A172 (cell line): ENCODE results near the gene TSGA10. TPM values are rescaled to one million over a fixed set of nuclear protein-coding genes. Genes with fewer than 3 reads are reported as not detected.
"Not testable (repeated sequence)": the region's sequence is repeated elsewhere in the genome, so short reads cannot be mapped to it uniquely, and the experiment has no call there.

Experiments used
- DNase-seq: peaks from one replicate; pipeline ENCODE4 v3.0.0-alpha.2; 2015; ENCODE audit warnings: low spot score
- total RNA-seq: library from RNA; depleted of rRNA; stranded (reverse); fragments of >200 nt; shearing (Covaris generic); gene quantifications from 2 replicates; pipeline ENCODE4 v1.2.3, GENCODE V29; 2014

Gene TSGA10
- total RNA-seq, 1 experiment from 2014 or later: 4.0 TPM

GRCh38 chr2:99067871-99068625, 86.7 kb downstream of the TSGA10 start:
- no peak for DNase-seq

DNA sequence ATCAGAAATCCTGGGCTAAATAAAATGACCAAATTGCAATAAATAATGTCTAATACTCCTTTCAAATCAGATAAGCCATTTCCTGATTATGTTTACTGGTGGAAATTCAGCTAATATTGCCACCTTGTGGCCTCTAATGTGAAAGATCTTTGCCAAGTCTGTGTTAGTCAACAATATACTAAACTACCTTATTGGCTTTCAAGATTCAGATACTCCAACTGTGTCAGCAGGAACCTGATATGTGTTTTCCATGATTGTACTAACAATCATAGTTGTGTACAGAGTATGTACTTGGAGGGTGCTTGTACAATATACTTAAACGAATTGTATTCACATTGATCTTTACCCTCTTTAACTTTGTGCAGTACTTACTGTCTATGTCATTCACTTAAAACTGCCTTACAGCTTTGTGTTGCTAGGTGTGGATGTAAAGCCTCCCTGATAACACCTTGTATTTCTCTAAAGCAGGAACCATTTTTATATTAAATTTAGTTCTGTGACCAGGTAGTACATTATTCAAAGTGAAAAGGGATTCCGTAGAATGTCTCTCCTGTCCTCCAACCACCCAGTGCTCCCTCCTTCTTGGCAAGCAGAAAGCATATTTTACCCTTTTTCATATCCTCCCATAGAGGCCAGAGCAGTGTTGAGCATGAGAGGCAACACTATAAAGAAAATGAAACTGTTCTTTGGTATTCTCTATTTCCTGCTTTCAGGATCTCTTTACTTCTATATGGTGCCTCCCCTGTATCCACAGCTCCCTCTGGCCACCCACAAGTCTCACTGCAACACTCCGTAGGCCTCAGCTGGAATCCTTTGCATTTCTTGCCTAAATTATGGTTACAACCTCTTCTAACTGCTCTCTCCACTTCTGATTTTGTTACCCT, 88.4 kb downstream of the TSGA10 start:
- peak; percentile 74 for DNase-seq

- DNase-seq: not testable (repeated sequence)
Observed at GRCh38 chr2:99049187-99049586, 105.6 kb downstream of the TSGA10 start.

GRCh38 chr2:99040736-99041300, 113.9 kb downstream of the TSGA10 start:
- not testable (repeated sequence) for DNase-seq

DNA sequence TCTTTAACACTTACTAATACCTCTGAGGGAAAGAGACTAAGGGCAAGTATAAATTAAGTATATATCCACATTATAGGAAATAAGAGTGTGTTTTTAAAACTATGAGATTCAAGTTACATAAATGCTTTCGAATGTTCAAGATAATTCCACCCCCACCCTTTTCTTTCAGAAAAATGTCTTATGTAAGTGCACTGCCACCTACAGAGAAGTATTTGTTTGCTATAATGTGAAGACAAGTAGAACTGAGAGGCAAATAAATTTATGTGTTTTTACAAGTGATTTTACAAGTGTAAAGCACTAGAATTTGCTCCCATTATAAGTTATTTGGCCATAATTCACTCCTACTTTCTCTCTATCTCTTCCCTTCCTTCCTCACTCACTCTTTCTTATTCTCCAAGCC, 118.8 kb downstream of the TSGA10 start:
- no peak for DNase-seq

DNA sequence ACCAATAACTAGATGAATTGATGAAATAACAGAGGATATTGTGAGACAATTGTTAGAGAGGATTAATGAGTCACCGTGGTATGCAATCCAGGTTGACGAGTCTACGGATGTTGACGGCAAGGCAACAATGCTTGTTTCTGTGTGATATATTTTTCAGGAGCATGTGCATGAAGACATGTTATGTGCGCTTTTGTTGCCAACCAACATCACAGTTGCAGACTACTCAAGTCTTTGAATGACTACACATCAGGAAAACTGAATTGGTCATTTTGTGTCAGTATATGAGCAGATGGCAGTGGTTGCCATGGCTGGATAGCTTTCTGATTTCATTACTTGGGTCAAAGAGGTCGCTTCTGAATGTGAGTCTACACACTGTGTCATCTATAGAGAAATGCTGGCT, 122.0 kb downstream of the TSGA10 start:
- no peak for DNase-seq

- DNase-seq: no peak
Observed at GRCh38 chr2:99032001-99032400, 122.7 kb downstream of the TSGA10 start.

- DNase-seq: no peak
Observed at GRCh38 chr2:99031481-99031880, 123.3 kb downstream of the TSGA10 start.

DNA sequence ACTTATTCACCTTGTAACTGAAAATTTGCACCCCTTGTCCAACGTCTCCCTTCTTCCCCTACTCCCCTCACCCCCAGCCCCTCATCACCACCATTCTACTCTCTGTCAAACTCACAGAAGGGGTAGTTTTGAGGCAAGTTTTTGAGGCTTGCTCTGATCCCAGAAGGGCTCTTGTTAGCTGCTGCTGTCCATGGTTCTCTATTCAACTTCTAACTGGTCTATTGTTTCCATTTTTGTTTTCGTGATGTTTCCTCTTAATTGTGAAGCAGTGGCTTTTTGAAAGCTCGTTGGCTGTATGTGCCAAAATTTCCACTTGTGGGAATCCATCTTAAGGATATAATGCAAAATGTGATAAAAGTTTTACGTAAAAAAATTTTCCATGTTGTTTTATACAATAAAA, 126.2 kb downstream of the TSGA10 start:
- no peak for DNase-seq

DNA sequence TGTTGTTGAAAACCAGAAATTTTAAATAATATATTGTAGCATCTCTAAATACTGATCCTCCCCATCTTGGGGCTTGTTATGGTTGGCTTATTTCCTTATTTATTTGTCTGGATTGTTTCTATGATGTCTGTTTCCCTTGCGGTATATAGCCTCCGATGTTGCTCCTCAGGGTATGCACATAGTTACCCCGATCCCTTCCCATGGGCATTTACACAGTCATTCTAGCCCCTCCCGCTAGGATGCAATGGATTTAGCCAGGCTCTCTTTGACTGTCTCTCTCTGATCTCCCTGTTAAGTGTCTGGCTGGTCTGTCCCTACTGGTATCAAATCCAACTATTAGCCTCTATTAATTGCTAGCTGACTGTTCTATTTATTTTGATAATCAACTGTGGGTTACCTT, 126.9 kb downstream of the TSGA10 start:
- DNase-seq: no peak

- DNase-seq: no peak
Observed at GRCh38 chr2:99000708-99001107, 154.0 kb downstream of the TSGA10 start.

DNA sequence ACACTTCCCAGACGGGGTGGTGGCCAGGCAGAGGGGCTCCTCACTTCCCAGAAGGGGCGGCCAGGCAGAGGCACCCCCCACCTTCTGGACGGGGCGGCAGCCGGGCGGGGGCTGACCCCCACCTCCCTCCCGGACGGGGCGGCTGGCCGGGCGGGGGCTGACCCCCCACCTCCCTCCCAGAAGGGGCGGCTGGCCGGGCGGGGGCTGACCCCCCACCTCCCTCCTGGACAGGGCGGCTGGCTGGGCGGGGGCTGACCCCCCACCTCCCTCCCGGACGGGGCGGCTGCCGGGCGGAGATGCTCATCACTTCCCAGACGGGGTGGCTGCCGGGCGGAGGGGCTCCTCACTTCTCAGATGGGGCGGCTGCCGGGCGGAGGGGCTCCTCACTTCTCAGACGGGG, 166.0 kb downstream of the TSGA10 start:
- DNase-seq: not testable (repeated sequence)

GRCh38 chr2:98985905-98986666, 168.7 kb downstream of the TSGA10 start:
- DNase-seq: no peak

GRCh38 chr2:98975611-98976010, 179.1 kb downstream of the TSGA10 start:
- no peak for DNase-seq

GRCh38 chr2:98972582-98973167, 182.1 kb downstream of the TSGA10 start:
- DNase-seq: no peak

- DNase-seq: no peak
Observed at GRCh38 chr2:98959810-98960507, 194.8 kb downstream of the TSGA10 start.

DNA sequence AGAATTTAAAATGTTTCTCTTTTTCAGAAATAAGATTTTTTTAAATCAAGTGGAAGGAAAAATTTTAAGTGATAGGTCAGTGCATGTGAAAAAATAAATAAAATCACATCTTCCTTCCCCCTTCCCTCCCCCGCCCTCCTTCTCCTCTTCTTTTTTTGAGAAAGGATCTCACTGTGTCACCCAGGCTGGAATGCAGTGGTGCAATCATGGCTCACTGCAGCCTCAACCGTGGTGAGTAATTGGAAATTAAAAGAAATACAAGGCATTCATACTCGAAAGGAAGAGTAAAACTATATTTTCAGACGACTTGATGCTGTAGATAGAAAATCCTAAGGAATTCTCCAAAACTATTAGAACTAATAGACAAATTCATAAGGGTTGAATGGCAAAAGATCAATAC, 201.8 kb downstream of the TSGA10 start:
- no peak for DNase-seq

DNA sequence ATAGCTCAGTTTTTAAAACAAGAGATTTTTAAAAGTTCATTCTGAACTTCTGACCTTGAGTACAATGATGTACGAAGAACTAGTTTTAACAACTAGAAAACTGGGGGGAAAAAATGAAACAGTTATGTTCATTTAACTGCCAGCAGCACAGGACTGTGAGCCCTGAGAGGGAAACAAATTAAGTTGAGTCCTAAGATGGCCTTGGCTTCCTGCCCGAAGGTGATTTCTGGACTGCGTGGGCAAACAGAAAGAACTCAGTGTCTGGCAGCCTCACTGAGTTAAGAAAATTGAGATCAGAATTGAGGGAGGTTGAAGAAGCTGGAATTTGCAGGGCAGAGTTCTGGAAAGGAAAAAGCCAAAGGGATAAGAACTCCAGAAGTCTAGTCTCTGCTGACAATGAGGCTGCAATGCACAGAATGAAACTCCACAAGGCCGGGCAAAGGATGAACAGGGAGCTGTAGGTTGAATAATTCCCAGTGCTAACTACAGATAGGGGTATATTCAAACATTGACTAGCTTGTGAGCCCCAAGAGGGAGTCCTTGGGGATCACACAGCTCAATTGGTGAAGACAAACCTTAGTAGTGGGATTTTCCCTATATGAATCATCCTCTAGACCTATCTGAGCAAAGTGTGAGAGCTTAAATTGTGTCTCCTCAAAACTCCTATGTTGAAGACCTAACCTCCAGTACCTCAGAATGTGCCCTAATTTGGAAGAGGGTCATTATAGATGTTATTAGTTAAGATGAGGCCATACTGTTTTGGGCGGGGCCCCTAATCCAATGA, 205.6 kb downstream of the TSGA10 start:
- no peak for DNase-seq

DNA sequence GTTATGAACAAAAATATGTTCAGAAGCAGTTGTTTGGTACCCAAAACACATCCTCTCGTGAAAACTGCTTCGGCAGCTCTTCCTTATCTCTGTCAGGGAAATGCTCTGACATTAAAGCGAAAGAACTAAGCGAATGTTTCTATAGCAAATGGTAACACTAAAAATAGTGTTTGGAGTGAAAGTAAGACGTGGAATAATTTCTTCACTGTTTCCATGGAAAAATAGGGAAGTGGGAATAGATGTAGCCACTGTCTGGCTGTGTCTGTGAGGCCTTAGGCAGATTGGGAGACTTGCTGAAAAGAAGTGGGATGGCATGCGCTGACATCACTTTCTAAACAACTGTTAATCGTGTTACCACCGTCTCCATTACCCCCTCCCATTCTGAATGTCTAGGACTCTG, 207.2 kb downstream of the TSGA10 start:
- DNase-seq: no peak
